ENCODE data around the gene MRPL43. TPM values are rescaled to one million over a fixed set of nuclear protein-coding genes. Genes with fewer than 3 reads are reported as not detected.
A peak's percentile ranks its signal among the peaks of the same experiment; 100 is the strongest.

The MRPL43 gene
- total and polyA plus RNA-seq, 4 donors, result 43.6 to 105 (median 84.5) TPM

- H3K4me3 ChIP-seq, result peak overlapping the region; percentile 68
- ATAC-seq (ENCODE audit: insufficient read depth, low FRiP score), result no peak
- peaks cover 2 to 51% (median 24%) of the 10 kb centered on the region in 5 donors for H3K4me1 ChIP-seq (ENCODE audit: control insufficient read depth in 5 of 5, insufficient read depth in 5 of 5, low read length in 5 of 5)
- peaks cover 0 to 13% (median 4%) of the 10 kb centered on the region in 4 donors for H3K36me3 ChIP-seq (ENCODE audit: control insufficient read depth in 4 of 4, insufficient read depth in 4 of 4, low read length in 4 of 4)
- 4 to 5% methylated on average over 40 to 46 of the region's 46 CpGs for WGBS, 2 donors
- peak overlapping the region; percentile 99 to 100 for H3K27ac ChIP-seq (ENCODE audit: low read depth in 1 of 2, low read length in 1 of 2)
- no peak for TF ChIP-seq CTCF (IDR thresholded peaks at IDR 0.05; ENCODE audit: control extremely low read depth, extremely low read depth)
- H3K9me3 ChIP-seq (ENCODE audit: control insufficient read depth in 4 of 4, insufficient read depth in 3 of 4, low read length in 3 of 4), result no peaks in the 10 kb centered on the region
- H3K9ac ChIP-seq (ENCODE audit: insufficient read depth in 1 of 2, low read length in 2 of 2), result no peak overlapping the region
- H3K27me3 ChIP-seq (ENCODE audit: control insufficient read depth in 3 of 3, insufficient read depth in 3 of 3, low read length in 2 of 3), result no peaks in the 10 kb centered on the region
- peak; percentile 29 to 42 (median 40) for DNase-seq
Measured at GRCh38 chr10:100996678-100997359, 9.5 kb upstream of the MRPL43 start.

DNA sequence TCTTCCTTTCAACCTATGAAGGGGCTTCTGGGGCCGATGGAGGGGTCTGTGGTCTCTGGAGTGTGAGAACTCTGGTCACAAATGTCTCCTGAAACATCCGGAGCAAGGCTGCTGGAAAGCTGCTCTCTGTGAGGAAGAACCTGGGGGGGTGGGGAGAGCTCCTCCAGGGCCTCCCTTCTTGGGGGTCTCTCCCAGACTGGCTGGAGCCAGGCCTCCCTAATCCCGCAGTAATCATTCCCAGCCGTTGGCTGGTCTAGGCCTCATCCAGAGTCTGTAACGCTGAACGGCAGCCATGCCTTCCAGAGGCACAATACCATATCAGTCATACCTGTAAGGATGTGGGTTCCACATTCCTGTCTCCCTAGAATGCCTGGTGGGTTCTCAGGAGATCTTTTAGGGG is 7.9 kb upstream of the MRPL43 start:
- DNase-seq (peak in 2 of 3 donors; percentile 30 to 39), ATAC-seq (ENCODE audit: insufficient read depth, low FRiP score) (no peak)
- no peak overlapping the region for H3K9ac ChIP-seq (ENCODE audit: insufficient read depth in 1 of 2, low read length in 2 of 2)
- H3K27me3 ChIP-seq (ENCODE audit: control insufficient read depth in 3 of 3, insufficient read depth in 3 of 3, low read length in 2 of 3), result no peaks in the 10 kb centered on the region
- H3K4me3 ChIP-seq, result no peak overlapping the region
- H3K4me1 ChIP-seq (ENCODE audit: control insufficient read depth in 5 of 5, insufficient read depth in 5 of 5, low read length in 5 of 5), result peaks cover 0 to 39% (median 13%) of the 10 kb centered on the region in 5 donors
- no peak overlapping the region for H3K27ac ChIP-seq (ENCODE audit: low read depth in 1 of 2, low read length in 1 of 2)
- TF ChIP-seq CTCF (IDR thresholded peaks at IDR 0.05; ENCODE audit: control extremely low read depth, extremely low read depth), result no peak
- peaks cover 6 to 25% (median 11%) of the 10 kb centered on the region in 4 donors for H3K36me3 ChIP-seq (ENCODE audit: control insufficient read depth in 4 of 4, insufficient read depth in 4 of 4, low read length in 4 of 4)
- no peaks in the 10 kb centered on the region for H3K9me3 ChIP-seq (ENCODE audit: control insufficient read depth in 4 of 4, insufficient read depth in 3 of 4, low read length in 3 of 4)
- 77 to 80% methylated on average over 6 of the region's 6 CpGs for WGBS, 2 donors

DNA sequence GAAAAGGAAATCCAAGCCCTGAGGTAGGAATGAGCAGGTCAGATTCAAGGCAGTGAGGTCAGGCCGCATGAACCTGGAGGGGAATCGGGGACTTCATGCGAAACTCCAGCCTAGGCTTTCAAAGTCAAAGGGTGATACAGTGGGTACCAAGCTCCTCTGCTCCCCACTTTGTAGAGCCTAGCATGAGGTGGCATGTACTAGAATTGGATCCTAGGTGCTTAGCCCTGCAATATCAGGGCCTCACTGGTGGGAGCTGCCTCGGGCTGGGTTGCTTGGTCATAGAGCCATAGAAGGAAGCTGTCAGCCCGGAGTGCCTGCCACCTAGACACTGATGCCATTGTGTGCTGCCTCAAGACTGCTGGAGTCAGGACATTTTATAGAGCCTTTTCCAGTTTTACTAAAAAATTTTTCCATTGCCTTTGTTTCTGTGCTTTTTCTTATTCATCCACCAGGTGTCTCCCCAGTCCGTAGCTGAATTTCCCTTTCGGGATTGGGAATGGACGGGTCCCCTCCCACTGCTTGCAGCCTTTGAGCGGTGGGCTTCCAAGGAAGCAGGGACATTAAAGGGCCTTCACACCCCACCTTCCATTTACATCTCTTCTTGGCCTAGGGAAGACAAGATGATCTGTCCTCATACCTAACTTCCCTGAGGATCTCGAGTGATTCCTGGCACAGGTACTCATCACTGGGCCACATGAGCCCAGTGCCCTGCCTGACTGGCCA is 6.8 kb upstream of the MRPL43 start:
- DNase-seq (peak; percentile 60 to 79 (median 75)), ATAC-seq (ENCODE audit: insufficient read depth, low FRiP score) (no peak)
- Histone ChIP-seq H3K27me3 (ENCODE audit: control insufficient read depth in 3 of 3, insufficient read depth in 3 of 3, low read length in 2 of 3) (no peaks in the 10 kb centered on the region), H3K9me3 (ENCODE audit: control insufficient read depth in 4 of 4, insufficient read depth in 3 of 4, low read length in 3 of 4) (no peaks in the 10 kb centered on the region), H3K36me3 (ENCODE audit: control insufficient read depth in 4 of 4, insufficient read depth in 4 of 4, low read length in 4 of 4) (peaks cover 6 to 32% (median 13%) of the 10 kb centered on the region in 4 donors), H3K27ac (ENCODE audit: low read depth in 1 of 2, low read length in 1 of 2) (no peak overlapping the region), H3K4me1 (ENCODE audit: control insufficient read depth in 5 of 5, insufficient read depth in 5 of 5, low read length in 5 of 5) (peaks cover 0 to 39% (median 13%) of the 10 kb centered on the region in 5 donors), H3K4me3 (no peak overlapping the region), H3K9ac (ENCODE audit: insufficient read depth in 1 of 2, low read length in 2 of 2) (no peak overlapping the region)
- 63 to 72% methylated on average over 10 of the region's 10 CpGs for WGBS, 2 donors
- TF ChIP-seq CTCF (IDR thresholded peaks at IDR 0.05; ENCODE audit: control extremely low read depth, extremely low read depth), result peak; percentile 56
